NCI-H2081 treated with DMSO at 0.1 percent for 48 hours (cell line): ENCODE results near the gene NCOR1.

Experiments used
- DNase-seq: peaks from one replicate; lab custom pipeline; 2025; lab: John Stamatoyannopoulos, UW

The NCOR1 gene

GRCh38 chr17:16027708-16028584 is 187.4 kb downstream of the NCOR1 start:
- no peak for DNase-seq

GRCh38 chr17:16026895-16027294 is 188.4 kb downstream of the NCOR1 start:
- no peak for DNase-seq

- DNase-seq = no peak
Measured at GRCh38 chr17:16025202-16025601, 190.1 kb downstream of the NCOR1 start.

- no peak for DNase-seq
Measured at GRCh38 chr17:16023881-16024280, 191.5 kb downstream of the NCOR1 start.

GRCh38 chr17:16019347-16019746 is 196.0 kb downstream of the NCOR1 start:
- DNase-seq = no peak

- no peak for DNase-seq
Measured at GRCh38 chr17:16013943-16014407, 201.4 kb downstream of the NCOR1 start.

- no peak for DNase-seq
Measured at GRCh38 chr17:16007439-16007838, 207.9 kb downstream of the NCOR1 start.

GRCh38 chr17:16005636-16006035 is 209.7 kb downstream of the NCOR1 start:
- no peak for DNase-seq

- no peak for DNase-seq
Measured at GRCh38 chr17:16003841-16004240, 211.5 kb downstream of the NCOR1 start.

GRCh38 chr17:16002708-16003260 is 212.6 kb downstream of the NCOR1 start:
- no peak for DNase-seq

GRCh38 chr17:16001226-16001897 is 214.0 kb downstream of the NCOR1 start:
- no peak for DNase-seq

- no peak for DNase-seq
Measured at GRCh38 chr17:15999974-16000827, 215.1 kb downstream of the NCOR1 start.

- peak; percentile 43 for DNase-seq
Measured at GRCh38 chr17:15999141-15999973, 216.0 kb downstream of the NCOR1 start, which contains the start of the genes TTC19 and ZSWIM7. Gene TTC19 (plus strand): TSS chr17:15999824. CDS start chr17:15999849, 25 bp downstream. Gene ZSWIM7 (minus strand): TSS chr17:15999704. CDS start chr17:15999594, 110 bp downstream.

- DNase-seq = no peak
Measured at GRCh38 chr17:15998031-15998562, 217.2 kb downstream of the NCOR1 start.

- DNase-seq = no peak
Measured at GRCh38 chr17:15996322-15996721, 219.0 kb downstream of the NCOR1 start.

- DNase-seq = no peak
Measured at GRCh38 chr17:15981646-15982580, 233.4 kb downstream of the NCOR1 start.

GRCh38 chr17:15981208-15981607 is 234.1 kb downstream of the NCOR1 start:
- DNase-seq = no peak
